22Rv1 (cell line): ENCODE measurements around the gene NME7.
A peak's percentile ranks its signal among the peaks of the same experiment; 100 is the strongest.
"Not testable (repeated sequence)": the region's sequence is repeated elsewhere in the genome, so short reads cannot be mapped to it uniquely, and the experiment has no call there.

Source experiments
- H3K27ac ChIP-seq: fragments of 450-650 bp; 2 replicates; pipeline ENCODE4 v1.5.1; 2017
- ZFX ChIP-seq: fragments of 450-650 bp; IDR thresholded peaks from 2 replicates; pipeline ENCODE4 v1.6.1; 2017; ENCODE audit warnings: antibody characterized with exemption, borderline replicate concordance
- TF ChIP-seq, protein P1 (sequence below): fragments of 450-650 bp; IDR thresholded peaks from 2 replicates; pipeline ENCODE4 v1.5.1; 2017; ENCODE audit warnings: mild to moderate bottlenecking

NME7 gene

DNA sequence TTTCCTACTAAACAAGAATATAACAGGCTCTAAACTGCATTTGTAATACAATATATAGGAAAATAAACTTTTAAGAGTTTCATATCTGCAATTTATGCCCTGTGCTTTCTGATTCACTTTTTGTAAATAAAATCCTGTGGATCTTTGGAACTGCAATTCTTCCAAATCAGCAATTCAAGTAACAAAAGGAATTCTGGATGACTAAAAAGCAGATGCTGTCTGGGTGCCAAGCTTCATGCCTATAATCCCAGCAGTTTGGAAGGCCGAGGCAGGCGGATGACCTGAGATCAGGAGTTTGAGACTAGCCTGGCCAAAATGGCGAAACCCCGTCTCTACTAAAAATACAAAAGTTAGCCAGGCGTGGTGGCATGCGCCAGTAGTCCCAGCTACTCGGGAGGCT lies 6.3 kb downstream of the NME7 start:
- no peak overlapping the region for H3K27ac ChIP-seq
- TF ChIP-seq ZFX = no peak
- TF ChIP-seq, protein P1, sequence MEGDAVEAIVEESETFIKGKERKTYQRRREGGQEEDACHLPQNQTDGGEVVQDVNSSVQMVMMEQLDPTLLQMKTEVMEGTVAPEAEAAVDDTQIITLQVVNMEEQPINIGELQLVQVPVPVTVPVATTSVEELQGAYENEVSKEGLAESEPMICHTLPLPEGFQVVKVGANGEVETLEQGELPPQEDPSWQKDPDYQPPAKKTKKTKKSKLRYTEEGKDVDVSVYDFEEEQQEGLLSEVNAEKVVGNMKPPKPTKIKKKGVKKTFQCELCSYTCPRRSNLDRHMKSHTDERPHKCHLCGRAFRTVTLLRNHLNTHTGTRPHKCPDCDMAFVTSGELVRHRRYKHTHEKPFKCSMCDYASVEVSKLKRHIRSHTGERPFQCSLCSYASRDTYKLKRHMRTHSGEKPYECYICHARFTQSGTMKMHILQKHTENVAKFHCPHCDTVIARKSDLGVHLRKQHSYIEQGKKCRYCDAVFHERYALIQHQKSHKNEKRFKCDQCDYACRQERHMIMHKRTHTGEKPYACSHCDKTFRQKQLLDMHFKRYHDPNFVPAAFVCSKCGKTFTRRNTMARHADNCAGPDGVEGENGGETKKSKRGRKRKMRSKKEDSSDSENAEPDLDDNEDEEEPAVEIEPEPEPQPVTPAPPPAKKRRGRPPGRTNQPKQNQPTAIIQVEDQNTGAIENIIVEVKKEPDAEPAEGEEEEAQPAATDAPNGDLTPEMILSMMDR = no peak

DNA sequence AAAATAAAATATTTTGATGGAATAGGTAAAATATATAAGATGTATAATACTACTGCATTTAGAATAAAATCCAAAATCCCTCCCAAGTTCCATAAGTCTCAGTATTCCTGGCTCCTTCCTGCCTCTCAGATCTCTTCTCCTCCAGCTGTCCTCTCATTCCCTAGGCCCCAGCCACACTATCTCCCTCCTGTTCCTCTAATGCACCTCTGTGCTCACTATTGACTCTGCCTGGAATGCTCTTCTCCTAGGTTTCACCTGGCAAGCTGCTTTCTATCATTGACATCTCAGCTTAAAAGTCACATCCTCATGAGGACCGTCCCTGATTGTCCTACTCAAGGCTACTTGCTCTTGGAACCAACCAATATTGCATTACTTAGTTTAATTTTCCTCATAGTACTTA lies 7.2 kb downstream of the NME7 start:
- no peak for TF ChIP-seq ZFX
- no peak overlapping the region for H3K27ac ChIP-seq

DNA sequence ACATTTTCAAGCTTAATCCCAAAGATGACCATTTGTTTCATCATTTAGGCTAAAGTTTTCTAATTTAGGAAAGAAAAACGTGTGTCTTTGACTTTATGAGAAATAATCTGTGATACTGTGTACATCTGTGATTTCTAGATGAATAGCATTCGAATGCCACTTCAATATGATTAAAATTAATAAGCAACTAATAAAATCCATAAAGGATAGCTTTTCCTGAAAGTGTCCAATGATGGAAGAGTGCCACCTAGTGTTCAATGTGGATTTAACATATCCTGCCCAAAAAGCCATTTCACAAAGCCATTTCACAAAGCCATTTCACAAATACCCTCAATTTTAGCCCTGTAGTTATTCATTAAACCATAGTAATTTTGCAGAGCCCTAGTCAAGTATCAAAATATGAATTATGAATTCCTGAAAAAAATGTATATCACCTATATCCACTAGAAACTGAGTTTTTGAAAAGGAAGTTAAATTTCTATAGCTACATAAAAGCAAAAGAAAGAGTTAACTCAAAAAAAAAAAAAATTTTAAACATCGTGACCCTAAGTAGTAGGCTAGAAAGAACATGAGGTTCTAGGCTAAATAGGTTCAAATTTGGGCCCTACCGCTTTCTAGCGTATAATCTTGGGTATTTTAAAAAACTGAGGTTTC lies 19.1 kb downstream of the NME7 start:
- TF ChIP-seq, protein P1 = peak; percentile 93
- no peak for TF ChIP-seq ZFX
- no peak overlapping the region for H3K27ac ChIP-seq

DNA sequence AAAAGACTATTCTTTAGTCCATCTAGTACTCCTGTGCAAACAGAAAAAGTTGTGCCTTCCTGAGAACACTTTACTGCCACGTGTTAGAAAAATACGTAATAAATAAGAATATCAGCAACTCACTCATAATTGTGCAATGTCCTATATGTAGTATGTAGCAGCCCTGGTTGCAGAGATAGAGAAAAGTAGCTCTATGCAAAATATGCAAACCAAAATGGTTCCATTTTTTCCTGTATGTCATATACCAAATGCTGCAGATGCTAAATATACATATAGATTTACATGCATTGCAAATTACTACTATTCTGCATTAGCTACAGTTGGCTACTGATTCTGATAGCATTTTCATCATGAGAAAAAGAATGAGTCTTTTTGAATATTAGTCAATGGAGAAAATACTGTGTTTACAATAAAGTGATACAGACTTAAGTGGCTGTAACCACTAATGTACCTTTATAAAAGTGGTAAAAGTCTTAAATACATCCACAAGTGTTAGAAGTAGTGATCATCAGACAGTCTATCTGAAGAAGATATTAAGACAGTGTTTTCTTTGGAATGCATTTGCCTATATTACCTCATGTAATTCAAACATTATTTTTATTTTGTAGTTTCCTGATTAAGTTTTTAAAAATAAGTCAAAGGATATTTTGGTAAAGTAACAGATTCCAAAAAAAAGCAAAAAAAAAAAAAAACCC lies 19.8 kb downstream of the NME7 start:
- no peak for TF ChIP-seq ZFX
- TF ChIP-seq, protein P1 = no peak
- H3K27ac ChIP-seq = no peak overlapping the region

DNA sequence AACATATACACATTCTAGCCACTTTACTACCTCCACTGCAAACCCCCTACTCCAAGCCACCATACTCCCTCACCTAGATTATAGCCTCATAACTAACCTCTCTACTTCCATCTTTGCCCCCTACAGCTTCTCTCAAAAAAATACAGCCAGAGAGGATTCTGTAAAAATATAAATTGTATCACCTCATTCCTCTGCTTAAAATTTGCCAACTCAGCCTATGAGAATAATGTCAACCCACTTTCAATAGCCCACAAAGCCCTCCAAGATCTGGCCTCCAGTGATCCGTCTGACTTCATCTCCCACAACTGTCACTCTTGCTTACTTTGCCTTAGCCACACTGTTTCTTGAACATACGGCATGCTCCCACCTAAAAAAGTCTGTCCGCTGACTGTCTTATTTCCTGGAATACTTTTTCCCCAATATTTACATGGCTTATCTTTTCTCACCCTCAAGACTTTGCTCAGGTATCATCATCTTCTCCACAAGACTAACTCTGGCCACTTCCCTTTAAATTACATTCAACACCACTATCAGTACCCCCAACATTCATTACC lies 21.5 kb downstream of the NME7 start:
- TF ChIP-seq ZFX = no peak
- H3K27ac ChIP-seq = no peak overlapping the region

DNA sequence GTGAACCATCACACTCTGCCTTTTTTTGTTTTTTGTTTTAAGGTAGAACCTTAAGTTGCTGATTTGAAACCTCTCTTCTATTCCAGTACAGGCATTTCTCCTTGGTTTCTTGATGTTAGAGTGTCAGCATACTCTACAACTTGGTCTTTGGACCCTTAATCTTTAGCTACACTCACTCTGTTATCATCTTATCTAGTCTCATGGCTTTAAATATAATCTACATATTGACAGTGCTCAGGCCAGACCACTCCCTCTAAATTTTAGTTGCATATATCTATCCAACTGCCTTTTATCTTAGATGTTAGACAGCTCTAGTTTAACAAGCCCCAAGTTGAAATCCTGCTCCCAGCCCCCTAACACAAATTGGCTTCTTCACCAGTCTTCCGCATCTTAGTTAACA lies 22.1 kb downstream of the NME7 start:
- no peak overlapping the region for H3K27ac ChIP-seq
- no peak for TF ChIP-seq ZFX
- TF ChIP-seq, protein P1 = no peak

DNA sequence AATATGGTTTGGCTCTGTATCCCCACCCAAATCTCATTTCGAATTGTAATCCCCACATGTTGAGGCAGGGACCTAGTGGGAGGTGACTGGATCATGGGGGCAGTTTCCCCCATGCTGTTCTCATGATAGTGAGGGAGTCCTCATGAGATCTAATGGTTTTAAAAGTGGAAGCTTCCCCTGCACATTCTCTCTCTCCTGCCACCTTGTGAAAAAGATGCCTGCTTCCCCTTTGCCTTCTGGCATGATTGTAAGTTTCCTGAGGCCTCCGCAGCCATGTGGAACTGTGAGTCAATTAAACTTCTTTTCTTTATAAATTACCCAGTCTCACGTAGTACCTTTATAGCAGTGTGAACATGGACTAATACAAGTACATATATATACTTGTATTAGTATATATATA lies 25.5 kb downstream of the NME7 start:
- H3K27ac ChIP-seq = not testable (repeated sequence)

DNA sequence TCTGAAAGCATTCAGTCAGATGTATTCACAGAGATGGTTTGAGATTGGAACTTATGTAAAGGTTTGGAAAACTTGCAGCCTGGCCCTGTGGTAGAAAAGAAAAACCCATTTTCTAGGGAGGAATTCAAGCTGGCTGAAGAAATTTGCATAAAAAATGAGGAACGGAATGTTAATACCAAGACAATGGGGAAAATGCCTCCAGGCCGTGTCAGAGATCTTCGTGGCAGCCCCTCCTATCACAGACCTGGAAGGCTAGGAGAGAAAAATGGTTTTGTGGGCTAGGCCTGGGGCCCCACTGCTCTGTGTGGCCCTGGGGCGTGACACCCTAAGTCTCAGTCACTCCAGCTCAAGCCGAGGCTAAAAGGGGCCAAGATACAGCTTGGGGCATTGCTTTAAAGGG lies 26.7 kb downstream of the NME7 start:
- no peak overlapping the region for H3K27ac ChIP-seq
- TF ChIP-seq, protein P1 = no peak
- no peak for TF ChIP-seq ZFX

DNA sequence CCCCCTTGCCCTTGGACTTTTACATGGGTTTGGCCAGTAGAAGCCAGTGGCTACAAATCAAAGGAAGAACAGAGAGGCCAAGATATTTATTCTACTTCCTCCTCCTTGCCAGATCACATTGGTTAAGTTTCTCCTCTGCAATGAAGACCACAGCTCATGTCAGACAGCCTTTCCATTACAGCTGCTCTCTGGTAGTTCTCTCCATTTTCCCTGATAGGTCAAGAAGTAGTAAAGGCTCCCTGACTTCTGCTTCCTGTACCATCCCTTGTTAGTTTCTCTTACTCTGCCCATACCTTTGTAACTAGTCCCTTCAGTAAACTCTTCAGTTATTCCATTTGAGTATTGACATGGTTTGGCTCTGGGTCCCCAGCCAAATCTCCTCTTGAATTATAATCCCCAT lies 27.8 kb downstream of the NME7 start:
- TF ChIP-seq, protein P1 = no peak
- TF ChIP-seq ZFX = no peak
- H3K27ac ChIP-seq = no peak overlapping the region
